ENCODE results near the gene DLG2. TPM values are rescaled to one million over a fixed set of nuclear protein-coding genes. Genes with fewer than 3 reads are reported as not detected.

Gene DLG2
- total RNA-seq, 3 donors from 2014 or later (not counting 1 experiment from before 2014, with no cell fraction given): 1.7 to 2.9 (median 2.2) TPM

DNA sequence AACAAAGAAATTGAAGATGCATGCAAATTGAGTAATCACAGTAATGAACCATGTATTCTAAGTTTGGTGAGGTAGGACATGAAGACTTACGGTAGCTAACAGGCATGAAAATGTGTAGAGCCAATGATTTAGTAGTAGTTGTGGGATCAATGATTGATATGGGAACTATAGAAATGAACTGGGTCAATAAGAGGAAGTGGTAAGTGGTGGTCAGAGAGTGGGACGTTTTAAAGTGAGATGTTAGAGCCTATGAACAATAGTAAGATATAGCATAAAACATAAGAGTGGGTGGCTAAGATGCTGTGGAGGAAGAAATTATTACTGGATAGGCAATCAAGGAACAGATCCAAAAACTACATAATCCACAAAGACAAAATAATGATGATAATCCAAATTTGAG, 45.0 kb downstream of the DLG2 start:
- Mint-ChIP-seq H3K4me3 (no peak overlapping the region), H3K4me1 (no peaks in the 10 kb centered on the region), H3K36me3 (peaks cover 8% of the 10 kb centered on the region), H3K9me3 (peaks cover 0 to 2% of the 10 kb centered on the region in 2 donors), H3K27ac (no peak overlapping the region), H3K27me3 (ENCODE audit: low read depth in 2 of 2) (peaks cover 17 to 19% of the 10 kb centered on the region in 2 donors)
- H3K27ac ChIP-seq (ENCODE audit: low read length): no peak overlapping the region
- ATAC-seq (no peak), DNase-seq (no peak)
- H3K4me1 ChIP-seq (ENCODE audit: control insufficient read depth, insufficient read depth, low read length): no peaks in the 10 kb centered on the region
- intact Hi-C loops (cut with micrococcal nuclease): no loop called here
- H3K36me3 ChIP-seq (ENCODE audit: control insufficient read depth, insufficient read depth, low read length): no peaks in the 10 kb centered on the region
- no peak overlapping the region for H3K4me3 ChIP-seq (ENCODE audit: low read length)
- no peaks in the 10 kb centered on the region for H3K9me3 ChIP-seq (ENCODE audit: control insufficient read depth, insufficient read depth, low read length)
- TF ChIP-seq, protein P1, sequence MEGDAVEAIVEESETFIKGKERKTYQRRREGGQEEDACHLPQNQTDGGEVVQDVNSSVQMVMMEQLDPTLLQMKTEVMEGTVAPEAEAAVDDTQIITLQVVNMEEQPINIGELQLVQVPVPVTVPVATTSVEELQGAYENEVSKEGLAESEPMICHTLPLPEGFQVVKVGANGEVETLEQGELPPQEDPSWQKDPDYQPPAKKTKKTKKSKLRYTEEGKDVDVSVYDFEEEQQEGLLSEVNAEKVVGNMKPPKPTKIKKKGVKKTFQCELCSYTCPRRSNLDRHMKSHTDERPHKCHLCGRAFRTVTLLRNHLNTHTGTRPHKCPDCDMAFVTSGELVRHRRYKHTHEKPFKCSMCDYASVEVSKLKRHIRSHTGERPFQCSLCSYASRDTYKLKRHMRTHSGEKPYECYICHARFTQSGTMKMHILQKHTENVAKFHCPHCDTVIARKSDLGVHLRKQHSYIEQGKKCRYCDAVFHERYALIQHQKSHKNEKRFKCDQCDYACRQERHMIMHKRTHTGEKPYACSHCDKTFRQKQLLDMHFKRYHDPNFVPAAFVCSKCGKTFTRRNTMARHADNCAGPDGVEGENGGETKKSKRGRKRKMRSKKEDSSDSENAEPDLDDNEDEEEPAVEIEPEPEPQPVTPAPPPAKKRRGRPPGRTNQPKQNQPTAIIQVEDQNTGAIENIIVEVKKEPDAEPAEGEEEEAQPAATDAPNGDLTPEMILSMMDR (IDR thresholded peaks at IDR 0.05): no peak
- 44% methylated on average over 2 of the region's 2 CpGs for WGBS (ENCODE audit: insufficient coverage)
- H3K27me3 ChIP-seq (ENCODE audit: control insufficient read depth, insufficient read depth, low read length): no peaks in the 10 kb centered on the region

DNA sequence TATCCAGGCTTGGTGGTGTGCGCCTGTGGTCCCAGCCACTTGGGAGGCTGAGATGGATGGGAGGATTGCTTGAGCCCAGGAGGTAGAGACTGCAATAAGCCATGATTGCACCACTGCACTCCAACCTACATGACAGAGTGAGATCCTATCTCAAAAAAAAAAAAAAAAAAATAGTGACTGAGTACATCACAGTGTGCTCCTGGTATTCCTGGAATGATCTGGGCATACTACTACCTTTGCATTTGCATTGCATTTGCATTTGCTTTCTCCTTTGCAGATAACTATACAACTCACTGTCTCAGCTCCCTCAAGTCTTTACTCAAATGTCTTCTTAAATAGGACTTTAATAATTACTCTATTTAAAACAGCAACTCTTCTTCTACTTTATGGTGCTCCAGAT, 51.8 kb downstream of the DLG2 start:
- peaks cover 13% of the 10 kb centered on the region for H3K36me3 Mint-ChIP-seq
- no peak overlapping the region for H3K4me3 Mint-ChIP-seq
- WGBS (ENCODE audit: insufficient coverage): no CpG with 5 or more reads among the region's 1 CpG
- no peak overlapping the region for H3K27ac Mint-ChIP-seq
- ATAC-seq (no peak), DNase-seq (no peak)
- H3K9me3 ChIP-seq (ENCODE audit: control insufficient read depth, insufficient read depth, low read length): no peaks in the 10 kb centered on the region
- H3K9me3 Mint-ChIP-seq: peaks cover 0 to 3% of the 10 kb centered on the region in 2 donors
- H3K4me3 ChIP-seq (ENCODE audit: low read length): no peak overlapping the region
- TF ChIP-seq, protein P1 (IDR thresholded peaks at IDR 0.05): no peak
- H3K4me1 Mint-ChIP-seq: no peaks in the 10 kb centered on the region
- H3K4me1 ChIP-seq (ENCODE audit: control insufficient read depth, insufficient read depth, low read length): no peaks in the 10 kb centered on the region
- H3K36me3 ChIP-seq (ENCODE audit: control insufficient read depth, insufficient read depth, low read length): no peaks in the 10 kb centered on the region
- H3K27me3 Mint-ChIP-seq (ENCODE audit: low read depth in 2 of 2): peaks cover 30 to 49% of the 10 kb centered on the region in 2 donors
- intact Hi-C loops (cut with micrococcal nuclease): no loop called here
- no peak overlapping the region for H3K27ac ChIP-seq (ENCODE audit: low read length)
- H3K27me3 ChIP-seq (ENCODE audit: control insufficient read depth, insufficient read depth, low read length): peaks cover 4% of the 10 kb centered on the region

DNA sequence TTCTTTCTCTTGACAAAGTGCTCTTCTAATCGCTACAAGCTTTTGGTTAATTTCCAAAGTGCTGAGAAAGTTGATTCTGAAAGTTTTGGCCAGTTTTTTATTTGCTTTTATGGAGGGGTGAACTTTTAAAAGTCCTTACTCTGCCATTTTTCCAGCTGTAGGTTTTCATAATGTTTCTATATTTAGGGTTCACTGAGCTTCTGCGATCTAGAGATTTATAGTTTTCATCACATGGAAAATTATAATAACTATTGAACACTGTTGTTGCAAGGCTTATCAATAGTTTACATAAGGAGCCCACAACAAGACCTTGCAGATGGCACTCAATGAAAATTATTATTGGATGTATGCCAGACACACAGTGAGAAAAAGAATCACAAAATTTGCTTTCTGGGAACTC, 55.1 kb downstream of the DLG2 start:
- peaks cover 0 to 4% of the 10 kb centered on the region in 2 donors for H3K4me1 Mint-ChIP-seq
- peaks cover 0 to 3% of the 10 kb centered on the region in 2 donors for H3K9me3 Mint-ChIP-seq
- H3K4me3 Mint-ChIP-seq: no peak overlapping the region
- peaks cover 35 to 47% of the 10 kb centered on the region in 2 donors for H3K27me3 Mint-ChIP-seq (ENCODE audit: low read depth in 2 of 2)
- Histone ChIP-seq H3K4me3 (ENCODE audit: low read length) (no peak overlapping the region), H3K4me1 (ENCODE audit: control insufficient read depth, insufficient read depth, low read length) (no peaks in the 10 kb centered on the region), H3K27ac (ENCODE audit: low read length) (no peak overlapping the region), H3K9me3 (ENCODE audit: control insufficient read depth, insufficient read depth, low read length) (no peaks in the 10 kb centered on the region), H3K36me3 (ENCODE audit: control insufficient read depth, insufficient read depth, low read length) (no peaks in the 10 kb centered on the region), H3K27me3 (ENCODE audit: control insufficient read depth, insufficient read depth, low read length) (peaks cover 4% of the 10 kb centered on the region)
- DNase-seq (no peak), ATAC-seq (no peak)
- TF ChIP-seq, protein P1 (IDR thresholded peaks at IDR 0.05): no peak
- WGBS (ENCODE audit: insufficient coverage): 100% methylated on average over 1 of the region's 2 CpGs
- H3K27ac Mint-ChIP-seq: no peak overlapping the region
- H3K36me3 Mint-ChIP-seq: peaks cover 13% of the 10 kb centered on the region
- intact Hi-C loops (cut with micrococcal nuclease): no loop called here

DNA sequence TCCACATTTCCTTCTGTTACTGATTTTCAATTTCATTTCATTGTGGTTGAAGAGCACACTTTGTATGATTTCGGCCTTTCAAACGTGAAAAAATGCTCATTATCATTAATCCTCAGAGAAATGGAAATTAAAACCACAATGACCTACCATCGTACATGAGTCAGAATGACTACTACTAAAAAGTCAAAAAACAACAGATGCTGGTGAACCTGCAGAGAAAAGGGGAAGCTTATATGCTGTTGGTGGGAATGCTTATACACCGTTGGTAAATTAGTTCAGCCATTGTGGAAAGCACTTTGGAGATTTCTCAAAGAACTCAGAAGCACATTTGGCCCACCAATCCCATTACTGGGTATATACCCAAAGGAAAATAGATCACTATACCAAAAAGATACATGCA, 57.6 kb downstream of the DLG2 start:
- DNase-seq: no peak
- Histone ChIP-seq H3K36me3 (ENCODE audit: control insufficient read depth, insufficient read depth, low read length) (no peaks in the 10 kb centered on the region), H3K4me3 (ENCODE audit: low read length) (no peak overlapping the region), H3K4me1 (ENCODE audit: control insufficient read depth, insufficient read depth, low read length) (no peaks in the 10 kb centered on the region), H3K27me3 (ENCODE audit: control insufficient read depth, insufficient read depth, low read length) (peaks cover 4% of the 10 kb centered on the region), H3K27ac (ENCODE audit: low read length) (no peak overlapping the region), H3K9me3 (ENCODE audit: control insufficient read depth, insufficient read depth, low read length) (no peaks in the 10 kb centered on the region)
- 89% methylated on average over 3 of the region's 4 CpGs for WGBS (ENCODE audit: insufficient coverage)
- H3K27ac Mint-ChIP-seq: no peak overlapping the region
- H3K4me1 Mint-ChIP-seq: peaks cover 0 to 4% of the 10 kb centered on the region in 2 donors
- H3K4me3 Mint-ChIP-seq: no peak overlapping the region
- H3K27me3 Mint-ChIP-seq (ENCODE audit: low read depth in 2 of 2): peaks cover 23 to 45% of the 10 kb centered on the region in 2 donors
- H3K9me3 Mint-ChIP-seq: no peaks in the 10 kb centered on the region
- H3K36me3 Mint-ChIP-seq: peaks cover 7% of the 10 kb centered on the region
- ATAC-seq: no peak
- TF ChIP-seq, protein P1 (IDR thresholded peaks at IDR 0.05): no peak
- intact Hi-C loops (cut with micrococcal nuclease): no loop called here
